ENCODE data around the gene GSN. TPM values are rescaled to one million over a fixed set of nuclear protein-coding genes. Genes with fewer than 3 reads are reported as not detected.

The GSN gene
- total RNA-seq, 1 donor from 2014 or later, result 84.7 TPM

DNA sequence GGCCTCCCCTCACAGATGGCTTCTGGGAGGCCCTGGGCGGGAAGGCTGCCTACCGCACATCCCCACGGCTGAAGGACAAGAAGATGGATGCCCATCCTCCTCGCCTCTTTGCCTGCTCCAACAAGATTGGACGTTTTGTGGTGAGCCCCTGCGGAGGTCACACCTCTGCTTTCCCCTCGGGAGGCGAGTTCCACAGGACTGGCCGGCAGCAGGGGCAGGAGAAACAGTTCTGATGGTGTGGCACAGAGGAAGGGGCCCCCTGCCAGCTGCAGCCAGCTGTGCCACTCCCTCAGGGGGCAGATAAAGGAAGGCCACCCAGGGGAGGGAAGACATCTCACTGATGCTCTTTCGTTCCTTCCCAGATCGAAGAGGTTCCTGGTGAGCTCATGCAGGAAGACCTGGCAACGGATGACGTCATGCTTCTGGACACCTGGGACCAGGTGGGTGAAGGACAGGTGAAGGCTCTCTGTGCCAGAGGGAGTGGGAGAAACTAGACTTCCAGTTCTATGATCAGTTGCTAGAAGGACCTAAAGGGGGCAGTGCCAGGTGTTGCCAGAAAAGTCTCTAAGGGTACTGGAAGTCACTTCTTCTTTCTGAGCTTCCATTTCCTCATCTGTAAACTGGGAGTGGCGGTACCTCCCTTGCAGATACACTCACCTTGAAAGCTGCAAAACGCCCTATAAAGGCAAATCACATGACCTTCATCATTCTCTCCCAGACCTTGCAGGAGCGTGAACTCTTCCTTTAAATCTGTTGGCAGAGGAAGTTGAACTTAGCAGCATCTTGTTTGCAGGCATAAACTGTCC, 61.1 kb downstream of the GSN start:
- no peak for DNase-seq (ENCODE audit: low read depth, low spot score)
- no peaks in the 10 kb centered on the region for H3K27me3 Mint-ChIP-seq (ENCODE audit: low read depth)
- H3K9me3 Mint-ChIP-seq, result no peaks in the 10 kb centered on the region
- H3K27ac Mint-ChIP-seq (ENCODE audit: unreplicated experiment), result no peak overlapping the region
- TF ChIP-seq, protein P1, sequence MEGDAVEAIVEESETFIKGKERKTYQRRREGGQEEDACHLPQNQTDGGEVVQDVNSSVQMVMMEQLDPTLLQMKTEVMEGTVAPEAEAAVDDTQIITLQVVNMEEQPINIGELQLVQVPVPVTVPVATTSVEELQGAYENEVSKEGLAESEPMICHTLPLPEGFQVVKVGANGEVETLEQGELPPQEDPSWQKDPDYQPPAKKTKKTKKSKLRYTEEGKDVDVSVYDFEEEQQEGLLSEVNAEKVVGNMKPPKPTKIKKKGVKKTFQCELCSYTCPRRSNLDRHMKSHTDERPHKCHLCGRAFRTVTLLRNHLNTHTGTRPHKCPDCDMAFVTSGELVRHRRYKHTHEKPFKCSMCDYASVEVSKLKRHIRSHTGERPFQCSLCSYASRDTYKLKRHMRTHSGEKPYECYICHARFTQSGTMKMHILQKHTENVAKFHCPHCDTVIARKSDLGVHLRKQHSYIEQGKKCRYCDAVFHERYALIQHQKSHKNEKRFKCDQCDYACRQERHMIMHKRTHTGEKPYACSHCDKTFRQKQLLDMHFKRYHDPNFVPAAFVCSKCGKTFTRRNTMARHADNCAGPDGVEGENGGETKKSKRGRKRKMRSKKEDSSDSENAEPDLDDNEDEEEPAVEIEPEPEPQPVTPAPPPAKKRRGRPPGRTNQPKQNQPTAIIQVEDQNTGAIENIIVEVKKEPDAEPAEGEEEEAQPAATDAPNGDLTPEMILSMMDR (conservative IDR thresholded peaks at IDR 0.05), result no peak
- no peak overlapping the region for H3K4me3 Mint-ChIP-seq
- H3K36me3 Mint-ChIP-seq (ENCODE audit: low read depth), result peaks cover 3% of the 10 kb centered on the region
- H3K4me1 Mint-ChIP-seq, result no peaks in the 10 kb centered on the region

DNA sequence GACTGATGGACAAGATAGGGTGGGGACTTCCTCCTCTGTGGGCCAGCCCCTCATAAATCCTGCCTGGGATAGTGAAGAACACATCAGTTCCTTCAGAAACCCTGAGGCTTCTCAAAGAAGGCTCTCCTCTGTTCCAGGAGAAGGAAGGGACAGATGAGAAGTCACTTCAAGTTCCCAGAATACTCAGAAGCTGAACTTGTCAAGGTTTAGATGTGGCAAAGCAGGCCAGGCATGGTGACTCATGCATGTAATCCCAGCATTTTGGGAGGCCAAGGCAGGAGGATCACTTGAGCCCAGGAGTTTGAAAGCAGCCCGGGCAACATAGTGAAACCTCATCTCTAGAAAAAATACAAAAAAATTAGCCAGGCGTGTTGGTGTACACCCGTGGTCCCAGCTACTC, 63.6 kb downstream of the GSN start:
- no peak for DNase-seq (ENCODE audit: low read depth, low spot score)
- TF ChIP-seq, protein P1 (conservative IDR thresholded peaks at IDR 0.05), result no peak
- Mint-ChIP-seq H3K36me3 (ENCODE audit: low read depth) (peaks cover 3% of the 10 kb centered on the region), H3K9me3 (no peaks in the 10 kb centered on the region), H3K4me1 (no peaks in the 10 kb centered on the region), H3K27ac (ENCODE audit: unreplicated experiment) (no peak overlapping the region), H3K27me3 (ENCODE audit: low read depth) (no peaks in the 10 kb centered on the region), H3K4me3 (no peak overlapping the region)

DNA sequence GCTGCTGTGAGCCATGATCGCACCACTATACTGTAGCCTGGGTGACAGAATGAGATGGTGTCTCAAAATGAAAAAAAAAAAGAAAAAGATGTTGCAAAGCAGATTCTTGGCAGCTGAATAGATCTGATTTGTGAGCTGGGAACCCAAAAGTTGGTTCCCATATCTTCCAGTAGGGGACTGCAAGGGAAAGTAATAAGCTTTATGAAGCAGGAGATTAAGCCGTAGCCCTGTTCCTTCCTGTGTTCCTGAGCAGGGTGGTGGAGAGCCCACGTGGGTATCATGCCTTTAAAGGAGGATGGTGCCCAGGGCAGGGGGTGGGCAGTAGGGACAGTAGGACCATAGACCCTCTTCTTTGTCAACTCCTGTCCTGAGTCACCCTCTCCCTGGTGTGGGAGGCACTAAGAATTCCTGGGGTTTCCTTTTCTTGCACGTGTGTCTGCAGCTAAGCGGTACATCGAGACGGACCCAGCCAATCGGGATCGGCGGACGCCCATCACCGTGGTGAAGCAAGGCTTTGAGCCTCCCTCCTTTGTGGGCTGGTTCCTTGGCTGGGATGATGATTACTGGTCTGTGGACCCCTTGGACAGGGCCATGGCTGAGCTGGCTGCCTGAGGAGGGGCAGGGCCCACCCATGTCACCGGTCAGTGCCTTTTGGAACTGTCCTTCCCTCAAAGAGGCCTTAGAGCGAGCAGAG, 64.2 kb downstream of the GSN start:
- Mint-ChIP-seq H3K36me3 (ENCODE audit: low read depth) (peaks cover 3% of the 10 kb centered on the region), H3K9me3 (no peaks in the 10 kb centered on the region), H3K4me3 (no peak overlapping the region), H3K27me3 (ENCODE audit: low read depth) (no peaks in the 10 kb centered on the region), H3K4me1 (no peaks in the 10 kb centered on the region), H3K27ac (ENCODE audit: unreplicated experiment) (peak overlapping the region; percentile 57)
- TF ChIP-seq, protein P1 (conservative IDR thresholded peaks at IDR 0.05), result peak; percentile 35
- DNase-seq (ENCODE audit: low read depth, low spot score), result no peak

DNA sequence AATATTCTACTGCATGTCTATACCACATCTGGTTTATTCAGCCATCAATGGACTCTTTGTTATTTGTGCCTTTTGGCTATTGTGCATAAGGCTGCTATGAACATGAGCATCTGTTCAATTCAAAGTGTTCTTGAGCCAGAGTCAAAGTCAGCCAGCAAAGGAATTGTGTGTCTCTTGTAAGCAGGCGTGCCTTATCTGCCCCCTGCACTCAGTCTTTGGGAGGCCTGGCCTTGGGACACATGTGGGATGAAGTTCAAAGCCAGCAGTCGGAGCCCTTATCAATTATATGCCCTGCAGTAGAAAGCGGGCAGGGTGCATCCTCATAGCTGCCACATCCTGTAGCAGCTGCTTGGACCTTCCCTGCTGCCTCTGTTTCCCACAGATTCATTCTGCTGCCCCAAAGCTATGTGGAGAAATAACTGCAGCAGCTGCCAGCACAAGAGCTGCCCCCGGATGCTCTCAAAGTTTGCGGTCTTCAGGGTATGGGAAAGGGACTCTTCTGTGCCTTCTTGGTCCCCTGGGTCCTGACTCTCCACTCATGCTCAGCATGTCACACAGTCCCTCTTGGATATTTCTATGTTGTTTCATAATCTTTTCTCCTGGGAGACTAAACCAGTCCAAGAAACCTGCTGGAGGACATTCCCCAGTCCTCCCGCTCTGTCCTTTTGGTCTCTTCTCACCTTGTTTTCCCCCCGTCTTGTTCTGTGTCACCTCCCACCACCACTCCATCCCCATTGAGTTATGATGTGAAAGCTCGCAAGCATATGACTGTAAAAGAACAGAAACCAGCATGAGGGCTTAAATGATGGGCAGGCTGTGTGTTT, 66.2 kb downstream of the GSN start:
- no peaks in the 10 kb centered on the region for H3K4me1 Mint-ChIP-seq
- no peak for DNase-seq (ENCODE audit: low read depth, low spot score)
- peaks cover 3% of the 10 kb centered on the region for H3K36me3 Mint-ChIP-seq (ENCODE audit: low read depth)
- no peak overlapping the region for H3K27ac Mint-ChIP-seq (ENCODE audit: unreplicated experiment)
- TF ChIP-seq, protein P1 (conservative IDR thresholded peaks at IDR 0.05), result no peak
- no peak overlapping the region for H3K4me3 Mint-ChIP-seq
- no peaks in the 10 kb centered on the region for H3K9me3 Mint-ChIP-seq
- H3K27me3 Mint-ChIP-seq (ENCODE audit: low read depth), result no peaks in the 10 kb centered on the region

DNA sequence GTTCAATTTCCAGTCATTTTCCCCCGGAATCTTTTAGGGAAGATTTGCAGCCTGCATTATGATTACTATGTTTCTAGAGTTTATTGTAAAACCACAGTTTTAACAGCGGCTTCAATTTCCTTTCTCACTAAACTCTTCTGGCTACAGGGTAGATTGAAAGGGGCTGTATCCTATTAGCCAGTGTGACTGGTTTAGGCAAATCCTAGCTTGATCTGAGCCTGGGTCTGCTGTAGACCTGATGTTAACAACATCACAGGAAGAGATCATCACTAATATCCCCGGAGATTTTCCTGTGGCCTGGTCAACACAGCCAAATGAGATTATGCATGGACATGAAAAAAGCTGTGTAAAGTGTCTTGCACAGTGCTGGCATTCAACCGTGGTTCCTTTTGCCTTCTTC, 68.7 kb downstream of the GSN start:
- TF ChIP-seq, protein P1 (conservative IDR thresholded peaks at IDR 0.05), result no peak
- H3K4me1 Mint-ChIP-seq, result no peaks in the 10 kb centered on the region
- no peak for DNase-seq (ENCODE audit: low read depth, low spot score)
- no peaks in the 10 kb centered on the region for H3K27me3 Mint-ChIP-seq (ENCODE audit: low read depth)
- no peaks in the 10 kb centered on the region for H3K9me3 Mint-ChIP-seq
- no peak overlapping the region for H3K27ac Mint-ChIP-seq (ENCODE audit: unreplicated experiment)
- H3K4me3 Mint-ChIP-seq, result no peak overlapping the region
- H3K36me3 Mint-ChIP-seq (ENCODE audit: low read depth), result no peaks in the 10 kb centered on the region

Measured in neural crest cell (in vitro differentiated cells).